ENCODE results near the gene RELA. TPM values are rescaled to one million over a fixed set of nuclear protein-coding genes. Genes with fewer than 3 reads are reported as not detected.
A peak's percentile ranks its signal among the peaks of the same experiment; 100 is the strongest.
"Not testable (repeated sequence)": the region's sequence is repeated elsewhere in the genome, so short reads cannot be mapped to it uniquely, and the experiment has no call there.

RELA gene
- total RNA-seq, 2 experiments from 2014 or later: 76.9 to 109 TPM

DNA sequence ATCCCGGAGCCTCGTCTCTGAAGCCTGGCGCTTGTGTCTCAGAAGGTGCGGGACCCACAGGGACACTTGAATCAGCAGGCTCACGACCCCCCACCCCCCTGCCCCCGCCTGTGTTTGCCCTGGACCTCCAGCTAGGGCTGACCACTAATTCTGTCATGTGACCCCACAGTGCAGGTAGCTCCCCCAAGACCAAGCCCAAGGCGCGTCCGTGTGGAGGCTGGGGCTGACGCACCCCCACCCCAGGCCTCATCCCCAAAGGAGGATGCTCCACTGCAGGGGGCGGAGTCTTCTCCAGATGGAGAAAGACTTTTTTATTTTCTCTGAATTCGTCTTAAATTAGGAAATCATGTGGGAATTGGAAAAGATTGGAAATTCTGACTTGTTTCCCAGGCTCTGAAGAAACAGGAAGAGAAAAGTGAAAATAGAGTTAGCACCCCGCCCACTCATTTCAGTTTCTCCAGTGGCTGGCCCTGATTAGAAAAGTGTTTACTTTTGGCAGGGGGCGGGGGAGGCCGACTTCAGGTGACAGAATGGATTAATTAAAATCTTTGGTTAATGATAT lies 1.0 kb upstream of the RELA start:
- Mint-ChIP-seq H3K27ac (peak overlapping the region; percentile 97), H3K36me3 (ENCODE audit: low read depth) (peaks cover 33% of the 10 kb centered on the region), H3K9me3 (ENCODE audit: low read depth) (no peaks in the 10 kb centered on the region), H3K4me1 (peaks cover 38% of the 10 kb centered on the region), H3K27me3 (no peaks in the 10 kb centered on the region), H3K4me3 (peak overlapping the region; percentile 88)
- intact Hi-C loops (cut with DNase I, micrococcal nuclease): loop anchor here (1.0 to 5.0 kb wide), 12 partner anchors 25 to 298 kb away; partner anchors contain the start of genes PCNX3 (in 2 of the 2), AP5B1 (in 1 of the 2), C11orf68 (in 1 of the 2) and CFL1 (in 1 of the 2)
- DNase-seq (peak; percentile 71), ATAC-seq (peak; percentile 49)
- POLR2A ChIA-PET: interaction anchor here (0.8 to 1.6 kb wide), 4 partner anchors 10 to 321 kb away, joined by 3 to 16 read pairs (median 3); no protein-coding TSS in a partner anchor
- CTCF ChIA-PET: interaction anchor here (0.6 to 1.4 kb wide), 8 partner anchors 42 to 529 kb away, joined by 3 to 4 read pairs (median 3); partner anchors contain the start of genes EHBP1L1 and SYVN1

DNA sequence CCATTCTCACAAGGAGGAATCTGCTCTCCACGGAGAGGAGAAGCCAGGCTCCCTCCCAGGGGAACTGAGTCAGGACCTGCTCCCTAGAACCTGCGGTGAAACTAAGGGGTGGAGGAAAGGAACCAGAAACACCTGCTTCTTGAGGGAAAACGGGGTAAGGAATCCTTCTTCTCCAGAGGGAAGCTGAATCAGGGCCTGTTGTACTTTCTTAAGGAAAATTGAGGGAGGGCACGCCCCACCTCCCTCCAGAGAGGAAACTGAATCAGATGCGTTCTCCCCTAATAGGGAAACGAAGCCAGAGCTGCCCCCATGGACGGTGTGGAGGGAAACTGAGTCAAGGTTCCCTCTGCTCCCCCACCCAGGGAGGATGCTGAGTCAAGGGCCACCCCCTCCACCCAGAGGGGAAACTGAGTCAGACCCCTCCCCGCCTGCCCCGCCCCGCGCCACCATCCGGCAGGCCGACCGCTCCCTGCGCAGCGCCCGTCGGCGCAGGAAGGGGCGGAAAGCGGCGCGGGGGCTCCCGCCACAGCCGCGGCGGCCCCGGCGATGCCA lies 393 bp downstream of the RELA start:
- POLR2A ChIA-PET: interaction anchor here (0.7 to 1.6 kb wide), 3 partner anchors 9 to 86 kb away, joined by 3 to 16 read pairs (median 3); no protein-coding TSS in a partner anchor
- Mint-ChIP-seq H3K27me3 (no peaks in the 10 kb centered on the region), H3K4me3 (peak overlapping the region; percentile 83), H3K4me1 (peaks cover 44% of the 10 kb centered on the region), H3K36me3 (ENCODE audit: low read depth) (peaks cover 45% of the 10 kb centered on the region), H3K9me3 (ENCODE audit: low read depth) (no peaks in the 10 kb centered on the region), H3K27ac (peak overlapping the region; percentile 83)
- intact Hi-C loops (cut with DNase I, micrococcal nuclease): loop anchor here (1.0 to 5.0 kb wide), 7 partner anchors 9 to 240 kb away; partner anchors contain the start of genes AP5B1 (in 1 of the 2), EHBP1L1 (in 1 of the 2), KAT5 (in 1 of the 2) and NEAT1 (in 1 of the 2)
- CTCF ChIA-PET: interaction anchor here (0.6 to 1.4 kb wide), 4 partner anchors 9 to 223 kb away, joined by 3 read pairs; no protein-coding TSS in a partner anchor
- ATAC-seq: peak; percentile 16
- DNase-seq: no peak

DNA sequence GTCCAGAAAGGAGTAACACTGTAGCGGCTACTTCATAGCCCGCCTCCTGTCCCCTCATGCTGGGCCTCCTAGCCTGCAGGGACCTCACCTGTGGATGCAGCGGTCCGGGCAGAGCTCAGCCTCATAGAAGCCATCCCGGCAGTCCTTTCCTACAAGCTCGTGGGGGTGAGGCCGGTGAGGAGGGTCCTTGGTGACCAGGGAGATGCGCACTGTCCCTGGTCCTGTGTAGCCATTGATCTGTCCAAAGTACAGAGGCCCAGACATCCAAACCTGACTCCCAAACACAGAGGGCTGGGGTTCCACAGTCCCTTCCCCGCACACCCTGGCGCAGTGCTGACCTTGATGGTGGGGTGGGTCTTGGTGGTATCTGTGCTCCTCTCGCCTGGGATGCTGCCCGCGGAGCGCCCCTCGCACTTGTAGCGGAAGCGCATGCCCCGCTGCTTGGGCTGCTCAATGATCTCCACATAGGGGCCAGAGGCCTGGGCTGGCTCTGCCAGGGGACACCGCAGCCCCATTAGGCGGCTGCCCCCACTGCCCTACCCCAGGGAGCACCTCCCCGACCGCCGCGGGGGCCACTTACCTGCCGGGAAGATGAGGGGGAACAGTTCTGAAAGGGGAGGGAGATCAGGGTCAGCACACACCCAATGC lies 993 bp downstream of the RELA start:
- DNase-seq (peak; percentile 17), ATAC-seq (no peak)
- Mint-ChIP-seq H3K36me3 (ENCODE audit: low read depth) (peaks cover 51% of the 10 kb centered on the region), H3K4me1 (peaks cover 50% of the 10 kb centered on the region), H3K9me3 (ENCODE audit: low read depth) (no peaks in the 10 kb centered on the region), H3K4me3 (peak overlapping the region; percentile 83), H3K27me3 (no peaks in the 10 kb centered on the region), H3K27ac (peak overlapping the region; percentile 83)
- ChIA-PET POLR2A (interaction anchor here (0.8 kb wide), 1 partner anchor 228 kb away, joined by 4 read pairs; no protein-coding TSS in a partner anchor), CTCF (no interaction called here)
- intact Hi-C loops (cut with DNase I, micrococcal nuclease): loop anchor here (1.0 to 5.0 kb wide), 7 partner anchors 8 to 239 kb away; partner anchors contain the start of genes AP5B1 (in 1 of the 2), EHBP1L1 (in 1 of the 2), KAT5 (in 1 of the 2) and NEAT1 (in 1 of the 2)

DNA sequence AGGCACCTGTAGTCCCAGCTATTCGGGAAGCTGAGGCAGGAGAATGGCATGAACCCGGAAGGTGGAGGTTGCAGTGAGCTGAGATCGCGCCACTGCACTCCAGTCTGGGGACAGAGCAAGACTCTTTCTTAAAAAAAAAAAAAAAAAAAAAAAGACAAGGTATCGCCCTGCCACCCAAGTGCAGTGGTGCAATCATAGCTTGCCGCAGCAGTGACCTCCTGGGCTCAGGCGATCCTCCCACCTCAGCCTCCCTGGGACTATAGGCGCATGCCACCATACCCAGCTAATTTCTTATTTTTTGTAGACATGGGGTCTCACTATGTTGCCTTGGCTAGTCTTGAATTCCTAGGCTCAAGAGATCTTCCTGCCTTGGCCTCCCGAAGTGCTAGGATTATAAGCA lies 1.8 kb downstream of the RELA start:
- Mint-ChIP-seq H3K4me1 (peaks cover 52% of the 10 kb centered on the region), H3K27ac (peak overlapping the region; percentile 55), H3K36me3 (ENCODE audit: low read depth) (peaks cover 56% of the 10 kb centered on the region), H3K4me3 (peak overlapping the region; percentile 83)
- ATAC-seq; DNase-seq; H3K27me3 Mint-ChIP-seq; H3K9me3 Mint-ChIP-seq (ENCODE audit: low read depth); CTCF ChIA-PET: not testable (repeated sequence)
- POLR2A ChIA-PET: interaction anchor here (0.6 to 0.8 kb wide), 2 partner anchors 136 to 228 kb away, joined by 3 to 4 read pairs; no protein-coding TSS in a partner anchor
- intact Hi-C loops (cut with DNase I, micrococcal nuclease): loop anchor here (5.0 kb wide), 2 partner anchors 84 to 239 kb away; partner anchors contain the start of genes EHBP1L1 (in 1 of the 2) and NEAT1 (in 1 of the 2)

DNA sequence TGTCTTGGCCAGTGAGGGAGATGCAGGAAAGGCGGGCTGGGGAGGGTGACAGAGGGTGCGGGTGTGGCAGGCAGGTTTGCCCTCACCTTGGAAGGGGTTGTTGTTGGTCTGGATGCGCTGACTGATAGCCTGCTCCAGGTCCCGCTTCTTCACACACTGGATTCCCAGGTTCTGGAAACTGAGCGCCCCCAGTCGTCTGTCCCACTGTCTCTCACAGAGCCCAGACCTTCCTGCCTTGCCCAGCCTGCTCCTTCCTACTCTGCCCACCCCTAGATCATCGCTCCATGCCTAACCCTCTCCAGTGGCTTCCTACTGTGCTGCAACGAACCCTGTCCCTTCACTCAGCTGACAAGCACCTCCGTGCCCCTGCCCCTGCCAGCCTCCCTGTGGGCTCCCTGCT lies 2.7 kb downstream of the RELA start:
- H3K27ac Mint-ChIP-seq: peak overlapping the region; percentile 73
- H3K4me3 Mint-ChIP-seq: peak overlapping the region; percentile 28
- CTCF ChIA-PET: no interaction called here
- POLR2A ChIA-PET: no interaction called here
- H3K27me3 Mint-ChIP-seq: no peaks in the 10 kb centered on the region
- ATAC-seq (no peak), DNase-seq (no peak)
- H3K36me3 Mint-ChIP-seq (ENCODE audit: low read depth): peaks cover 65% of the 10 kb centered on the region
- H3K9me3 Mint-ChIP-seq (ENCODE audit: low read depth): no peaks in the 10 kb centered on the region
- intact Hi-C loops (cut with DNase I, micrococcal nuclease): loop anchor here (5.0 kb wide), 2 partner anchors 83 to 238 kb away; partner anchors contain the start of genes EHBP1L1 (in 1 of the 2) and NEAT1 (in 1 of the 2)
- H3K4me1 Mint-ChIP-seq: peaks cover 52% of the 10 kb centered on the region

DNA sequence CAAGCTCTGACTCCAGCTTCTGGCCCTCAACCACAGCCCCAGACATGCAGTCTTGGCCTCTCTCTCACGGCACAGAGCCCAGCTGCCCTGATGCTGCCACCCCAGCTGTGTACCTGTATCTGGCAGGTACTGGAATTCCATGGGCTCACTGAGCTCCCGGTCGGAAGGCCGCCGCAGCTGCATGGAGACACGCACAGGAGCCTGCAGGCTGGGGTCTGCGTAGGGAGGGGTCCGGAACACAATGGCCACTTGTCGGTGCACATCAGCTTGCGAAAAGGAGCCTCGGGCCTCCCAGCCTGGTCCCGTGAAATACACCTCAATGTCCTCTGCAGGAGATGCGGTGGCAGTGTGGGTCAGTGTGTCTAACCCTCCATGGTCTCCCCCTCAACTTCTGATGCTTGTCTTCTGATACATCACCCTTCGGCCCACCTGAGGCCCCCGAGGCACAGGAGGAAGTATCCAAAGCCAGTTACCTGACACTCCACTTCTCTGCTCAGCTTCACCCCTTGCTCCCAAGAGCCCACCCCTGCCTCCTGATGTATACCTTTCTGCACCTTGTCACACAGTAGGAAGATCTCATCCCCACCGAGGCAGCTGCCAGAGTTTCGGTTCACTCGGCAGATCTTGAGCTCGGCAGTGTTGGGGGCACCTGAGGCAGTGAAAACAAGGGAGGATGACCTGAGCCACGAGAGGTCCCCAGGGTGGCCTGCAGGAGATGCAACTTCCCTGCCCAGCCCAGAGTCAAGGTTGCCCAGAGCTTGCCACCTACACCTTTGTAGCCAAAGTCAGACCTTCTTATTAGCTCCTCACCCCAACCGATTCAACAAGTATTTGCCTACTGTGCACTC lies 4.3 kb downstream of the RELA start:
- H3K9me3 Mint-ChIP-seq (ENCODE audit: low read depth): no peaks in the 10 kb centered on the region
- intact Hi-C loops (cut with DNase I, micrococcal nuclease): no loop called here
- ChIA-PET CTCF (interaction anchor here (0.8 kb wide), 1 partner anchor 53 kb away, joined by 4 read pairs; the partner anchor contains the start of gene KAT5), POLR2A (no interaction called here)
- H3K4me1 Mint-ChIP-seq: peaks cover 53% of the 10 kb centered on the region
- no peak overlapping the region for H3K4me3 Mint-ChIP-seq
- no peaks in the 10 kb centered on the region for H3K27me3 Mint-ChIP-seq
- peaks cover 68% of the 10 kb centered on the region for H3K36me3 Mint-ChIP-seq (ENCODE audit: low read depth)
- H3K27ac Mint-ChIP-seq: peak overlapping the region; percentile 76
- DNase-seq (no peak), ATAC-seq (no peak)

DNA sequence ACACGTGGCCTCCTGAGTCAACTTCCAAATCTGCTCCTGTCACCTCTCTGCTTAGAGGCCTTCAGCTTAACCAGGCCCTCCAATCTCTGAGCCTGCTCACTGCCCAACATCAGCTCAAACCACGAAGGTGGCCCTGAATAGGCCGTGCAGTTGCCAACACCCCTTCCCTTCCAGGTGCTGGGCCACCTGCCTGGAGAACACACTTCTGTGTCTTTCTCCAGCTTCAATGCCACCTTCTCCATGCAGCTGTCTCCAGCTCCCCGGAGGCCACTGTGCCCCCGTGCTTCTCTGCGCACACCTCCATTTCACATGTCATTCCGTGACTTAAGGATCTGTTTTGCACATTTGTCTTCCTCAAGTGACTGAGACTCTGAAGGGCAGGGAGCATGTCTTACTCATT lies 5.3 kb downstream of the RELA start:
- ATAC-seq (no peak), DNase-seq (no peak)
- ChIA-PET CTCF (no interaction called here), POLR2A (no interaction called here)
- Mint-ChIP-seq H3K9me3 (ENCODE audit: low read depth) (no peaks in the 10 kb centered on the region), H3K27me3 (no peaks in the 10 kb centered on the region), H3K27ac (peak overlapping the region; percentile 71), H3K4me1 (peaks cover 61% of the 10 kb centered on the region), H3K4me3 (no peak overlapping the region), H3K36me3 (ENCODE audit: low read depth) (peaks cover 68% of the 10 kb centered on the region)
- intact Hi-C loops (cut with DNase I, micrococcal nuclease): no loop called here

DNA sequence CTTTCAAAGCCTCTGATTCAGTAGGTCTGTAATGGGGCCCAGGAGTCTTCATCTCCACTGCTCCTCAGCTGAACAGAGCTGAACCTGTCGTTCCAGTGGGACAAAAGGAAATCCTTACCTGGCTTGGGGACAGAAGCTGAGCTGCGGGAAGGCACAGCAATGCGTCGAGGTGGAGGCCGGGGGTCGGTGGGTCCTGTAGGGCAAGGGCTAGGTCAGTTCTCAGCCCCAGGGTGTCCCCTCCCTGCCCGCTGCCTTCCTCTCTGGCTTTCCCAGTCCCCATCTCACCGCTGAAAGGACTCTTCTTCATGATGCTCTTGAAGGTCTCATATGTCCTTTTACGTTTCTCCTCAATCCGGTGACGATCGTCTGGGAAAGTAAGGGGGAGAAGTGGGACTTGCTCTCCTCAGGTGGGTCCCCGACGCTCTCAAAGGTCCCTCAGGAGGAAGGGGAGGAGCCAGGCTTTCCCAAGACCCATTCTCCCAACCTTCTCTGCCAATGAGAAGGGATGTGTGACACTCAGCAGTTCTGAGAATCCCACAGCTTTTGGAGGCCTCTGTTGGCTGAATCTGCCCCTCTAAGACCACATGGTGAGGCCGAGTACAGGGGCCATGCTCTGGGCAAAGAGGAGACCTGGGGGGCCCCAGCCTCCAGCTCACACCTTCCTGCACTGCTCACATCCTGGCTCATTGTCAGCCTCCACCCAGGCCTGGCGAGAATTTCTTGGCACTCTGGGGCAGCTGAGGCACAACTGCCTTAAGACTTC lies 7.0 kb downstream of the RELA start:
- ChIA-PET CTCF (interaction anchor here (0.7 to 1.1 kb wide), 2 partner anchors 33 to 41 kb away, joined by 3 read pairs; no protein-coding TSS in a partner anchor), POLR2A (interaction anchor here (2.0 to 3.9 kb wide), 2 partner anchors 7 to 17 kb away, joined by 6 to 16 read pairs; partner anchors contain the start of gene RELA)
- DNase-seq (no peak), ATAC-seq (no peak)
- Mint-ChIP-seq H3K27ac (peak overlapping the region; percentile 39), H3K4me3 (no peak overlapping the region), H3K9me3 (ENCODE audit: low read depth) (no peaks in the 10 kb centered on the region), H3K27me3 (no peaks in the 10 kb centered on the region), H3K36me3 (ENCODE audit: low read depth) (peaks cover 64% of the 10 kb centered on the region), H3K4me1 (peaks cover 68% of the 10 kb centered on the region)
- intact Hi-C loops (cut with DNase I, micrococcal nuclease): no loop called here

DNA sequence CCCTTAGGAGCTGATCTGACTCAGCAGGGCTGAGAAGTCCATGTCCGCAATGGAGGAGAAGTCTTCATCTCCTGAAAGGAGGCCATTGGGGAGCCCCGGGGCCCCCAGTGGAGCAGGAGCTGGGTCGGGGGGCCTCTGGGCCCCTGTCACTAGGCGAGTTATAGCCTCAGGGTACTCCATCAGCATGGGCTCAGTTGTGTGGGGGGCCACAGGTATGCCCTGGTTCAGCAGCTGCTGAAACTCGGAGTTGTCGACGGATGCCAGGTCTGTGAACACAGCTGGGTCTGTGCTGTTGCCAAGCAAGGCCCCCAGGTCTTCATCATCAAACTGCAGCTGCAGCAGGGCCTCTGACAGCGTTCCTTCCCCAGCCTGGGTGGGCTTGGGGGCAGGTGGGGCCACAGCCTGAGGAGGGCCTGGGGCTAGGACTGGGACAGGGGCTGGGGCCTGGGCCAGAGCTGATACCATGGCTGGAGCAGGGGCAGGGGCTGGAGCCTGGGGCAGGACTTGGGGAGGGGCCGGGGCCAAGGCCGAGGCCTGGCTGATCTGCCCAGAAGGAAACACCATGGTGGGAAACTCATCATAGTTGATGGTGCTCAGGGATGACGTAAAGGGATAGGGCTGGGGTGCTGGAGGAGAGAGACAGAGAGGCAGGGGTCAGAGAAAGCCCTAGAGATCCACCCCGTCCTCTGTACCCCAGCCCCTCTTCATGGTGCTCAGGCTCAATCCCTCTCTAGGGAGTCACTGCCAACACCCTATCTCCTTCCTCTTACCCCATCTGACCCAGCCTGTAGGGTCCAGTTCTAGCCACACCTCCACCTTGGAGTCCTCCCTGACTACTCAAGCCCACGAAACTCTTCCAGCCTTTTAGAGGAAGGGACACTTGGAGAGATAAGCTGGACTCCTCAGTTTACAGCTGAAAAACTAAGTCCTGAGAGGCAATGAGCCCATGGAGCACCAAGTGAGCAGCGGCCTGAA lies 8.1 kb downstream of the RELA start:
- no peaks in the 10 kb centered on the region for H3K27me3 Mint-ChIP-seq
- no peak for ATAC-seq
- ChIA-PET POLR2A (interaction anchor here (2.0 to 3.9 kb wide), 2 partner anchors 8 to 16 kb away, joined by 6 to 16 read pairs; partner anchors contain the start of gene RELA), CTCF (interaction anchor here (0.6 to 1.7 kb wide), 2 partner anchors 17 to 90 kb away, joined by 4 read pairs; partner anchors contain the start of gene SIPA1)
- H3K9me3 Mint-ChIP-seq (ENCODE audit: low read depth): no peaks in the 10 kb centered on the region
- peak overlapping the region; percentile 34 for H3K27ac Mint-ChIP-seq
- peaks cover 58% of the 10 kb centered on the region for H3K4me1 Mint-ChIP-seq
- no peak for DNase-seq
- no peak overlapping the region for H3K4me3 Mint-ChIP-seq
- H3K36me3 Mint-ChIP-seq (ENCODE audit: low read depth): peaks cover 58% of the 10 kb centered on the region
- intact Hi-C loops (cut with DNase I, micrococcal nuclease): no loop called here
